K562 (cell line): ENCODE data around the gene SNRPD2. TPM values are rescaled to one million over a fixed set of nuclear protein-coding genes. Genes with fewer than 3 reads are reported as not detected.

Experiments
- ASH1L ChIP-seq: fragments of 450-650 bp; IDR thresholded peaks from 2 replicates; pipeline ENCODE4 v1.6.1; 2018; ENCODE audit warnings: borderline replicate concordance, mild to moderate bottlenecking, low read depth; ENCODE audit not compliant: partially characterized antibody
- BCOR ChIP-seq: fragments of 450-650 bp; IDR thresholded peaks from 2 replicates; pipeline ENCODE4 v1.6.1; 2016
- E2F3 ChIP-seq: fragments of 250-450 bp; sonication (Bioruptor Pico); IDR thresholded peaks from 2 replicates; pipeline ENCODE4 v1.4.0; 2020; ENCODE audit warnings: mild to moderate bottlenecking
- FOXJ3 ChIP-seq: sonication (generic); formaldehyde crosslinking; IDR thresholded peaks from 2 replicates; pipeline ENCODE4 v1.4.0; 2020; ENCODE audit warnings: mild to moderate bottlenecking, missing genetic modification reagents
- HNRNPH1 ChIP-seq: fragments of 200-400 bp; formaldehyde crosslinking; optimal IDR thresholded peaks from 2 replicates; pipeline ENCODE3; 2017; ENCODE audit warnings: low read depth, mild to moderate bottlenecking, low read length, moderate library complexity
- KLF13 ChIP-seq: fragments of 450-650 bp; IDR thresholded peaks from 2 replicates; pipeline ENCODE4 v1.6.1; 2016; ENCODE audit warnings: missing genetic modification characterization, low read depth, mild to moderate bottlenecking, missing compliant biosample characterization, moderate library complexity, borderline replicate concordance
- KLF16 ChIP-seq: IDR thresholded peaks from 2 replicates; pipeline ENCODE4 v1.6.1; 2016; ENCODE audit warnings: antibody characterized with exemption
- RBFOX2 ChIP-seq: fragments of 200-400 bp; formaldehyde crosslinking; IDR thresholded peaks from 2 replicates; pipeline ENCODE4 v1.6.1; 2017; ENCODE audit warnings: low read depth, mild to moderate bottlenecking, low read length, moderate library complexity
- RBM14 ChIP-seq: fragments of 200-400 bp; formaldehyde crosslinking; IDR thresholded peaks from 2 replicates; pipeline ENCODE4 v1.6.1; 2018; ENCODE audit warnings: low read depth, mild to moderate bottlenecking, low read length, moderate library complexity, borderline replicate concordance; ENCODE audit not compliant: insufficient read depth
- STAG1 ChIP-seq: sonication (generic); formaldehyde crosslinking; IDR thresholded peaks from 2 replicates; pipeline ENCODE4 v1.5.0; 2020; ENCODE audit warnings: missing genetic modification reagents, borderline replicate concordance
- TRIM24 ChIP-seq, 2 experiments: fragments of 450-650 bp; IDR thresholded peaks; 2 replicates each; pipeline ENCODE4 v1.6.1; 2016
- XRCC3 ChIP-seq: fragments of 450-650 bp; IDR thresholded peaks from 2 replicates; pipeline ENCODE4 v1.6.1; 2017; ENCODE audit warnings: mild to moderate bottlenecking, moderate library complexity
- ZEB2 ChIP-seq: fragments of 450-650 bp; IDR thresholded peaks from 2 replicates; pipeline ENCODE4 v1.6.1; 2016
- ZKSCAN8 ChIP-seq: fragments of 200-800 bp; sonication (Bioruptor generic); IDR thresholded peaks from 2 replicates; pipeline ENCODE4 v1.6.1; 2016; ENCODE audit warnings: missing genetic modification characterization, missing compliant biosample characterization
- ZNF134 ChIP-seq: fragments of 250-450 bp; sonication (Bioruptor Pico); conservative IDR thresholded peaks from 2 replicates; pipeline ENCODE4 v1.4.0; 2020
- ZNF197 ChIP-seq: fragments of 200-800 bp; sonication (Bioruptor generic); IDR thresholded peaks from 2 replicates; pipeline ENCODE4 v1.6.1; 2016; ENCODE audit warnings: low read depth, missing genetic modification characterization, missing compliant biosample characterization
- ZNF589 ChIP-seq: fragments of 200-800 bp; sonication (Bioruptor generic); IDR thresholded peaks from 2 replicates; pipeline ENCODE4 v1.6.1; 2016; ENCODE audit warnings: low read depth, missing genetic modification characterization, missing compliant biosample characterization
- ZNF668 ChIP-seq: fragments of 250-450 bp; sonication (Bioruptor Pico); IDR thresholded peaks from 2 replicates; pipeline ENCODE4 v1.8.0; 2022; ENCODE audit warnings: mild to moderate bottlenecking, inconsistent platforms
- ZNF695 ChIP-seq: fragments of 450-650 bp; formaldehyde crosslinking; IDR thresholded peaks from 2 replicates; pipeline ENCODE4 v1.4.0; 2020; ENCODE audit warnings: mild to moderate bottlenecking, moderate library complexity
- ZNF717 ChIP-seq: fragments of 250-450 bp; sonication (Bioruptor Pico); IDR thresholded peaks from 2 replicates; pipeline ENCODE4 v1.5.0; 2021
- ZZZ3 ChIP-seq: fragments of 450-650 bp; IDR thresholded peaks from 2 replicates; pipeline ENCODE4 v1.6.1; 2016; ENCODE audit warnings: antibody characterized with exemption, mild to moderate bottlenecking, moderate library complexity
- polyA plus RNA-seq, 8 experiments: library from polyadenylated mRNA; depleted of rRNA in 4 of 8; stranded (reverse) in 5 of 8; unstranded in 3 of 8; fragments of >200 nt; fragmentation: Nextera tagmentation in 2 of 8; fragmentation: Illumina TruSeq in 1 of 8; extraction: Ambion mirVana in 2 of 8; extraction: Trizol in 1 of 8; gene quantifications; 2 replicates each; pipeline versions ENCODE4 v1.2.1 to v1.2.3, GENCODE V29; 2011 to 2014; ENCODE audit warnings: inconsistent platforms in 1 of 8, missing spikeins in 1 of 8
- total RNA-seq, 7 experiments: library from RNA; depleted of rRNA in 6 of 7; stranded (reverse); fragments of >200 nt in 6 of 7; fragmentation: Illumina TruSeq in 2 of 7; extraction: Trizol in 2 of 7; gene quantifications; 2 replicates each; pipeline versions ENCODE4 v1.2.1 to v1.2.3, GENCODE V29; 2011 to 2021; ENCODE audit warnings: low replicate concordance in 1 of 7
- TF ChIP-seq, protein P1 (sequence below): fragments of 250-450 bp; sonication (Bioruptor Pico); IDR thresholded peaks from 2 replicates; pipeline ENCODE4 v1.6.1; 2021; ENCODE audit warnings: mild to moderate bottlenecking
- TF ChIP-seq, protein P2 (sequence below): fragments of 450-650 bp; formaldehyde crosslinking; IDR thresholded peaks from 2 replicates; pipeline ENCODE4 v1.4.0; 2020; ENCODE audit warnings: mild to moderate bottlenecking, moderate library complexity
- TF ChIP-seq, protein P3 (sequence below): sonication (generic); formaldehyde crosslinking; IDR thresholded peaks from 2 replicates; pipeline ENCODE4 v1.8.1; 2023; ENCODE audit warnings: mild to moderate bottlenecking, missing genetic modification reagents
- TF ChIP-seq, protein P4 (sequence below): sonication (generic); formaldehyde crosslinking; IDR thresholded peaks from 2 replicates; pipeline ENCODE4 v1.8.0; 2022; ENCODE audit warnings: mild to moderate bottlenecking, missing genetic modification reagents

The SNRPD2 gene
- total and polyA plus RNA-seq, 9 of the 15 experiments (the other 6 are each of a cell fraction or from before 2014, with no cell fraction given): 728 to 4,411 (median 1,029) TPM

DNA sequence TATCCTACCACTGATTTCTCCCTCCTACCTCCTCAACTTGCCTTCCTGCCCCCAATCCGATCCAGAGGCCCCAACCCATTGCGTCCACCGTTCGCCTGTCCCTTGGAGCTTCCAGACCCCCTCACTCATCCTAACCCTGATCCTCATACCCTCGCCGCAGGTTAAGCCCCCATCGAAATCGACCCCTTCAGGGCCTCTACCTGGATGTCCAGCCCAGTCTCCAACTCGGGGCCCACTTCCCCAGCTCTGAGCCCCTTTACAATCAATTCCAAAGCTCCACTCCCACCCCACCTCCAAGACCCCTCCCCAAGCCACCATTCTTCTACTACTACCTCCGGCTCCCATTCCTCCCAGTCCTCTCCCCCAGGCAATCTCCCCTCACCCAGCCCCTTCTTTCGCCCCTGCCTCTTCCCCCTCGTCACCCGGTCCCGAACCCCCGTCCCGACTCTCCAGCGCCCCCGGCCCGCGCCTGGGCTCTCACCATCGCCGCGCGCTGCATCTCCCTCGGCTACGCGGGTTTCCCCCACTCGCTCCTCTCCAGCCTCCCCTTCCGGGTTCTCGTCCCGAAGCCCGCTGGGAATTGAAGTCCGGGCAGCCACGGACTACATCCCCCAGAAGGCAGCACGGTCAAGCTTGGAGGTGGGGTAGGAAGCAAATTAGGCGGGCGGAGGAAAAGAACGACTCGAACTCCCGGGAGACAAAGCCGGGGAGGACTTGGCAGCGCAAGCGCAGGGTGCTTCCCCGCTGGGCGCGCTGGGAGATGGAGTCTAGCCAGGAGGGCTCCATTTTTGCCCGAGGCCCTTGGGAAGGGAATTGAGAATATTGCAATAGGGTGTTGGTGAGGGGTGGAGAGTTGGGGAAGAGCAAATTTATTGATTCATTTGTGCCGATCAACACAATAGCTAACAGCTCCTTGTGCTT is 38.9 kb upstream of the SNRPD2 start, which contains the start of gene FBXO46 (continued):
- TF ChIP-seq TRIM24 (IDR thresholded peaks at IDR 0.05): 0 out of 4 replicates have a peak, but pooled peaks of 1 of the 2 experiments have one; percentile 15
- TF ChIP-seq ZNF197 (CRISPR knock-in tag): no peak
- no peak for TF ChIP-seq KLF13 (tag)
- no peak for TF ChIP-seq XRCC3
- TF ChIP-seq ZNF134 (CRISPR knock-in tag): no peak
- TF ChIP-seq, protein P1, sequence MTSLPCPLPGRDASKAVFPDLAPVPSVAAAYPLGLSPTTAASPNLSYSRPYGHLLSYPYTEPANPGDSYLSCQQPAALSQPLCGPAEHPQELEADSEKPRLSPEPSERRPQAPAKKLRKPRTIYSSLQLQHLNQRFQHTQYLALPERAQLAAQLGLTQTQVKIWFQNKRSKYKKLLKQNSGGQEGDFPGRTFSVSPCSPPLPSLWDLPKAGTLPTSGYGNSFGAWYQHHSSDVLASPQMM (CRISPR knock-in tag): no peak
- no peak for TF ChIP-seq BCOR
- no peak for TF ChIP-seq ZKSCAN8 (CRISPR knock-in tag)
- TF ChIP-seq KLF16: no peak
- TF ChIP-seq HNRNPH1: no peak
- TF ChIP-seq STAG1 (CRISPR knock-in tag): no peak
- TF ChIP-seq ZEB2: no peak
- TF ChIP-seq, protein P2, sequence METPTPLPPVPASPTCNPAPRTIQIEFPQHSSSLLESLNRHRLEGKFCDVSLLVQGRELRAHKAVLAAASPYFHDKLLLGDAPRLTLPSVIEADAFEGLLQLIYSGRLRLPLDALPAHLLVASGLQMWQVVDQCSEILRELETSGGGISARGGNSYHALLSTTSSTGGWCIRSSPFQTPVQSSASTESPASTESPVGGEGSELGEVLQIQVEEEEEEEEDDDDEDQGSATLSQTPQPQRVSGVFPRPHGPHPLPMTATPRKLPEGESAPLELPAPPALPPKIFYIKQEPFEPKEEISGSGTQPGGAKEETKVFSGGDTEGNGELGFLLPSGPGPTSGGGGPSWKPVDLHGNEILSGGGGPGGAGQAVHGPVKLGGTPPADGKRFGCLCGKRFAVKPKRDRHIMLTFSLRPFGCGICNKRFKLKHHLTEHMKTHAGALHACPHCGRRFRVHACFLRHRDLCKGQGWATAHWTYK (CRISPR knock-in tag): no peak
- TF ChIP-seq, protein P3, sequence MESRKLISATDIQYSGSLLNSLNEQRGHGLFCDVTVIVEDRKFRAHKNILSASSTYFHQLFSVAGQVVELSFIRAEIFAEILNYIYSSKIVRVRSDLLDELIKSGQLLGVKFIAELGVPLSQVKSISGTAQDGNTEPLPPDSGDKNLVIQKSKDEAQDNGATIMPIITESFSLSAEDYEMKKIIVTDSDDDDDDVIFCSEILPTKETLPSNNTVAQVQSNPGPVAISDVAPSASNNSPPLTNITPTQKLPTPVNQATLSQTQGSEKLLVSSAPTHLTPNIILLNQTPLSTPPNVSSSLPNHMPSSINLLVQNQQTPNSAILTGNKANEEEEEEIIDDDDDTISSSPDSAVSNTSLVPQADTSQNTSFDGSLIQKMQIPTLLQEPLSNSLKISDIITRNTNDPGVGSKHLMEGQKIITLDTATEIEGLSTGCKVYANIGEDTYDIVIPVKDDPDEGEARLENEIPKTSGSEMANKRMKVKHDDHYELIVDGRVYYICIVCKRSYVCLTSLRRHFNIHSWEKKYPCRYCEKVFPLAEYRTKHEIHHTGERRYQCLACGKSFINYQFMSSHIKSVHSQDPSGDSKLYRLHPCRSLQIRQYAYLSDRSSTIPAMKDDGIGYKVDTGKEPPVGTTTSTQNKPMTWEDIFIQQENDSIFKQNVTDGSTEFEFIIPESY (CRISPR knock-in tag): no peak
- TF ChIP-seq E2F3: no peak
- no peak for TF ChIP-seq ZNF668 (CRISPR knock-in tag)
- TF ChIP-seq ZZZ3: no peak
- TF ChIP-seq RBFOX2: peak; percentile 92
- TF ChIP-seq ASH1L: peak; percentile 28
- TF ChIP-seq ZNF717 (CRISPR knock-in tag): no peak
- no peak for TF ChIP-seq ZNF695
- TF ChIP-seq FOXJ3 (CRISPR knock-in tag): no peak
- no peak for TF ChIP-seq ZNF589 (CRISPR knock-in tag)
- TF ChIP-seq, protein P4, sequence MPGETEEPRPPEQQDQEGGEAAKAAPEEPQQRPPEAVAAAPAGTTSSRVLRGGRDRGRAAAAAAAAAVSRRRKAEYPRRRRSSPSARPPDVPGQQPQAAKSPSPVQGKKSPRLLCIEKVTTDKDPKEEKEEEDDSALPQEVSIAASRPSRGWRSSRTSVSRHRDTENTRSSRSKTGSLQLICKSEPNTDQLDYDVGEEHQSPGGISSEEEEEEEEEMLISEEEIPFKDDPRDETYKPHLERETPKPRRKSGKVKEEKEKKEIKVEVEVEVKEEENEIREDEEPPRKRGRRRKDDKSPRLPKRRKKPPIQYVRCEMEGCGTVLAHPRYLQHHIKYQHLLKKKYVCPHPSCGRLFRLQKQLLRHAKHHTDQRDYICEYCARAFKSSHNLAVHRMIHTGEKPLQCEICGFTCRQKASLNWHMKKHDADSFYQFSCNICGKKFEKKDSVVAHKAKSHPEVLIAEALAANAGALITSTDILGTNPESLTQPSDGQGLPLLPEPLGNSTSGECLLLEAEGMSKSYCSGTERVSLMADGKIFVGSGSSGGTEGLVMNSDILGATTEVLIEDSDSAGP (CRISPR knock-in tag): no peak
- no peak for TF ChIP-seq RBM14
